Measurements from ENCODE around the gene CEACAM19.
"Not testable (repeated sequence)": the region's sequence is repeated elsewhere in the genome, so short reads cannot be mapped to it uniquely, and the experiment has no call there.

The CEACAM19 gene

GRCh38 chr19:44701228-44701627 is 29.9 kb downstream of the CEACAM19 start:
- DNase-seq (ENCODE audit: low spot score) = no peak

- no peak for DNase-seq (ENCODE audit: low spot score)
Measured at GRCh38 chr19:44702551-44703176, 31.4 kb downstream of the CEACAM19 start.

DNA sequence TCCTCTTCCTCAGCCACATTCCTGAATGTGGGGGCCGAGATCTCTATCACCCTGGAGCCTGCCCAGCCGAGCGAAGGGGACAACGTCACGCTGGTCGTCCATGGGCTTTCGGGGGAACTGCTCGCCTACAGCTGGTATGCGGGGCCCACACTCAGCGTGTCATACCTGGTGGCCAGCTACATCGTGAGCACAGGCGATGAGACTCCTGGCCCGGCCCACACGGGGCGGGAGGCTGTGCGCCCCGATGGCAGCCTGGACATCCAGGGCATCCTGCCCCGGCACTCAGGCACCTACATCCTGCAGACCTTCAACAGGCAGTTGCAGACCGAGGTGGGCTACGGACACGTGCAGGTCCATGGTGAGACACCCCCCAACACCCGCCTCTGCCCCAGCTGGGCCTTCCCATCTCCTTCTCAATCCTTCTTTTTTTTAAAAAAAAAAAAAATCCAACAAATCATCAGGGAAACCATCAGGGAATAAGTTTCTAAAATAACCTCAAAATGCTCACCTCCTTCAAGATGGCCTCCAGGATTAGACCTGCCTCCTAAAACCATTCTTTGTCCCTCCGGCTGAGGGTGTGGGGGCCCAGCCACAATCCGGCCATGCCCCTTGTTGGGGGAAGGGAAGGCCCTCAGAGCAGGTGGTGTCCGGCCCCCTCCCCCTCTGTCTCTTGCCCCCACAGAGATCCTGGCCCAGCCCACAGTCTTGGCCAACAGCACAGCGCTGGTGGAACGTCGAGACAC is 32.2 kb downstream of the CEACAM19 start:
- DNase-seq (ENCODE audit: low spot score) = no peak

- no peak for DNase-seq (ENCODE audit: low spot score)
Measured at GRCh38 chr19:44704982-44705381, 33.7 kb downstream of the CEACAM19 start.

- no peak for DNase-seq (ENCODE audit: low spot score)
Measured at GRCh38 chr19:44705502-44706010, 34.3 kb downstream of the CEACAM19 start.

GRCh38 chr19:44706506-44707236 is 35.4 kb downstream of the CEACAM19 start:
- DNase-seq (ENCODE audit: low spot score) = no peak

DNA sequence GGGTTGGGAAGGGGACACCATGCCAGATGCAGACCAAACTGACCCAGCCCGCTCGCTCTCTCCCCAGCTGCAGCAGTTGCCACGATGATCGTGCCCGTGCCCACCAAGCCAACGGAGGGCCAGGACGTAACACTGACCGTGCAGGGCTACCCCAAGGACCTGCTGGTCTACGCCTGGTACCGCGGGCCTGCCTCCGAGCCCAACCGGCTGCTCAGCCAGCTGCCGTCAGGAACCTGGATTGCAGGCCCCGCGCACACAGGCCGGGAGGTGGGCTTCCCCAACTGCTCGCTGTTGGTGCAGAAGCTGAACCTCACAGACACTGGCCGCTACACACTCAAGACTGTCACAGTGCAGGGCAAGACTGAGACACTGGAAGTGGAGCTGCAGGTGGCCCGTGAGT is 36.5 kb downstream of the CEACAM19 start:
- DNase-seq (ENCODE audit: low spot score) = no peak

GRCh38 chr19:44708940-44709339 is 37.7 kb downstream of the CEACAM19 start:
- no peak for DNase-seq (ENCODE audit: low spot score)

DNA sequence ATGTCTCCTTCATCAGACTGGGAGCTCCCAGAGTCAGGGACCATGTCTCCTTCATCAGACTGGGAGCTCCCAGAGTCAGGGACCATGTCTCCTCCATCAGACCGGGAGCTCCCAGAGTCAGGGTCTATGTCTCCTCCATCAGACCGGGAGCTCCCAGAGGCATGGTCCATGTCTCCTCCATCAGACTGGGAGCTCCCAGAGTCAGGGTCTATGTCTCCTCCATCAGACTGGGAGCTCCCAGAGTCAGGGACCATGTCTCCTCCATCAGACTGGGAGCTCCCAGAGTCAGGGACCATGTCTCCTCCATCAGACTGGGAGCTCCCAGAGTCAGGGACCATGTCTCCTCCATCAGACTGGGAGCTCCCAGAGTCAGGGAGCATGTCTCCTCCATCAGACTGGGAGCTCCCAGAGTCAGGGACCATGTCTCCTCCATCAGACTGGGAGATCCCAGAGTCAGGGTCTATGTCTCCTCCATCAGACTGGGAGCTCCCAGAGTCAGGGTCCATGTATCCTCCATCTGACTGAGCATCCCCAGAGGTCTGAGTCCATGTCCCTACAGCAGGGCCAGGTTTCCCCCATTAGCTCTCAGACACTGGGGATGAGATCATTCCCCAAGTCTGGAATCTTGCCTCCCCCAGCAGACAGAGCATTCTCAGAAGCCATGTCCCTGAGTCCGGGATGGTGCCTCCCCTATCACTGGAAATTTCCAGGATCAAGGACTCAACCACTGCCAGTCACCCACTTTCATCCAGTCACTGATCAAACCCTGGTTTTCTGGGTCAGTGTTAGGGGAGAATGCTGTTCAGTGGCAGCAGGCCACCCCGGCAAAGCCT is 38.4 kb downstream of the CEACAM19 start:
- not testable (repeated sequence) for DNase-seq (ENCODE audit: low spot score)

DNA sequence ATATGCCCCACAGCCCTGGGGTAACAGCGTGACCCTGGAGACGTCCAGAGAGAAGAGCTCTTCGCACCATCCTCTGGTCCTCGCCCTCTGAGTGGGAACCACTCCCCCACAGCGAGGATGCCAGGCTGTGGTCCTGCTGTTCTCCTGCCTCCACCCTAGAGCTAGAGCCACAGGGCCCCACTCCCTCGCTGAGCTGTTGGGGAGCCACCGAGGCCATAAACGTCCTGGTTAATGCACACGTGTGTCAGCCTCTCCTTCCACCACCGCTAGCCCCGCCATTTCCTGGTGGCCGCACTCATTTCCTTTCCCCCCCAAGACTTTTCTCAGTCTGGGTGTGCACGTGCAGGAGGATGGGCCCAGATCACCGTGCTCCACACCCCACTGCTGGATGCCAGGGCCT is 39.2 kb downstream of the CEACAM19 start:
- no peak for DNase-seq (ENCODE audit: low spot score)

GRCh38 chr19:44712864-44713515 is 41.7 kb downstream of the CEACAM19 start:
- DNase-seq (ENCODE audit: low spot score) = no peak

- no peak for DNase-seq (ENCODE audit: low spot score)
Measured at GRCh38 chr19:44714597-44715169, 43.4 kb downstream of the CEACAM19 start.

DNA sequence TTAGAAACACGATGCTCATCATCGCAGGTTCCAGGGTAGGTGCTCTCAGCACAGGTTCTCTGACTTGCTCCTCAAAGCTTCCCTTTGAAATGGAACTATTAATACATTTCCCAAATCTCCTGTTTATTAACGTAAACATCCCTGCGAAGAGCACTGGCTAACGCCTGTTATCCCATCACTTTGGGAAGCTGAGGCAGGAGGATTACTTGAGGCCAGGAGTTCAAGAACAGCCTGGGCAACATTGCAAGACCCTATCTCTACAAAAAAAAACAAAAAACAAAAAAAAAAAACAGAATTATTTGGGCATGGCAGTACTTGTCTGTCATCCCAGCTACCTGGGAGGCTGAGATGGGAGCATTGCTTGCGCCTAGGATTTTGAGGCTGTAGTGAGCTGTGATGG is 46.3 kb downstream of the CEACAM19 start:
- DNase-seq (ENCODE audit: low spot score) = no peak

DNA sequence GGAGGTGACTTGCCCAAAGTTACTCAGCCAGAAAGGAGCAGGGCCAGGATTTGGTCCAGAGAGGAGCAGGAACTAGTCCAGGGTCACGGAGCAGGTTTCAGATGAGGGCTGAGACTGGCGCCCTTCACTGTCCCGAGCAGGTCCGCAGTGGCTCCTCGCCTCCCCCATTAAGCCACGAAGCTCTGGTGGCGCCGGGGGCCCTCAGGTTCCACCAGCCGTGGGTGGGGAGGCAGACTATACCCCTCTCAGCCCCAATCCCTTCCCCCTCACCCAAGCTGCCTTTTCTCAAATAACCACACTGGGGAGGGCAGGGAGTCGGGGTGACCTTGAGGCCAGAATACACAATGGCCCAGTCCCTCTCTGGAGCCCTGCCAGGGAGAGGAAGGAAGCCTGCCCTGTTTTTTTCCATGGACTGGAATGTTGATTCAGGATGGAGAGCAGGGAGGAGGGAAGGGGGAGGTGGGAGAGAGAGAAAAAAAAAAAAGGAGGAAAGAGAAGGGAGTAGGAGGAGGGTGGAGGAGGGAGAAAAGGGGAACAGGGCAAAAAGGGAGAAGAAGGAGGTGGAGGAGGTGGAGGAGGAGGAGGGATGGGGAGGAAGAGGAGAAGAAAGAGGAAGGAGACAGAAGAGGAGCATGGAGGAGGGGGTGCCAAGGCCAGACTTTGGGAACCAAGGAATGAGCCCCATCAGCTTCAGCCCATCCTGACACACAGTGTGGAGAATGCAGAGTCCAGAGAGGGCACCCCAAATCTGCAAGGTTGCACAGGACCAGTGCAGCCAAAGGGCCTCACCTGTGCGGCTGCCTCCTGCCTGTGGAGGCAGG is 47.4 kb downstream of the CEACAM19 start:
- DNase-seq (ENCODE audit: low spot score) = peak; percentile 41

DNA sequence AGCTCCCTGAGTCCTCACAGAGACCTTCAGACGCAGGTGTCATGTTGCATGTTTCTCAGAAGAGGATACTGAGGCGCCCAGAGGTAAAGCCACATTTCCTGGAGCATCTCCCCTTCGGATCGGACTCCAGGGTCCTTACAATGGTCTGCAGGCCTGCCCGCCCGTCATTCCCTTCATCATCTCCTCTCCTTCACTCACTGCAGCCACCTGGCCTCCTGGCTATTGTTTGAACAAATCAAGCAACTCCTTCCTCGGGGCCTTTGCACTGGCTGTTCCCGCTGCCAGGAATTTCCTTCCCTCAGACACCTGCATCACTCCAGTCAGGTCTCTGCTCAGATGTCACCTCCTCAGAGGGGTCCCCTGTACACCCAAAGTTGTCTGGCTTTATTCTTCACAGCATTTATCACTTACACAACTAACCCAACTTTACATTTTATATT is 48.0 kb downstream of the CEACAM19 start:
- DNase-seq (ENCODE audit: low spot score) = no peak

DNA sequence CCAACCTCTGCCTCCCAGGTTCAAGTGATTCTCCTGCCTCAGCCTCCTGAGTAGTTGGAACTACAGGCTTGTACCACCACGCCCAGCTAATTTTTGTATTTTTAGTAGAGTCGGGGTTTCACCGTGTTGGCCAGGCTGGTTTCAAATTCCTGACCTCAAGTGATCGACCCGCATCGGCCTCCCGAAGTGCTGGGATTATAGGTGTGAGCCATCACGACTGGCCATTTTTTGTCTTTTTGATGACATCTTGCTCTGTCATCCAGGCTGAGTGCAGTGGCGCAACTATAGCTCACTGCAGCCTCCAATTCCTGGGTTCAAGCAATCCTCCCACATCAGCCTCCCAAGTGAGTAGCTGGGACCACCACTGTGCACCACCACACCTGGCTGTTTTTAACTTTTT is 49.1 kb downstream of the CEACAM19 start:
- not testable (repeated sequence) for DNase-seq (ENCODE audit: low spot score)

GRCh38 chr19:44720945-44721344 is 49.7 kb downstream of the CEACAM19 start:
- no peak for DNase-seq (ENCODE audit: low spot score)

- not testable (repeated sequence) for DNase-seq (ENCODE audit: low spot score)
Measured at GRCh38 chr19:44721369-44721768, 50.1 kb downstream of the CEACAM19 start.

- no peak for DNase-seq (ENCODE audit: low spot score)
Measured at GRCh38 chr19:44722131-44723121, 51.1 kb downstream of the CEACAM19 start.

Data from LoVo (cell line).